Measurements from ENCODE around the gene KCNK15. TPM values are rescaled to one million over a fixed set of nuclear protein-coding genes. Genes with fewer than 3 reads are reported as not detected.

Gene KCNK15
- total RNA-seq, 4 donors from 2014 or later = 6.3 to 10.0 (median 9.0) TPM

DNA sequence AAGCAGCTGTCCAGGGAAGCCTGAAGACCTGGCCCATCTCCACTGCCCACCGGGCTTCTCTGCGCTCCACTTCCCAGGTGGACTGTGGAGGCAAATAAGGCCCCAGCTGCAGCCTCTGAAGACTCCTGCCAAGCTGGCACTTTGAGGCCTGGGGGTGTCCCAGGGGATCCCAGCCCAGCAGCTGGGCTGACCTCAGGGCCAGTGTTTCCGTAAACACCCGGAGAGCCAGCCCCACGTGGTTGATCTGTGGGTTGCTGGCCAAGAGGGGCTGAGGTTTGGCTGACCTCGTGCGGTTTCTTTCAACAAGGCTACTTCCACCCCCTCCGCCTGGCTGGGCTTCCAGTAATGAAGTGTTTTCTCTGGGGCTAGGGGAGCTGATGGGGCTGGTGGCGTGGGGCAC lies 42.9 kb upstream of the KCNK15 start:
- DNase-seq (ENCODE audit: low spot score) (no peak), ATAC-seq (ENCODE audit: low FRiP score) (peak; percentile 55)
- TF ChIP-seq, protein P1, sequence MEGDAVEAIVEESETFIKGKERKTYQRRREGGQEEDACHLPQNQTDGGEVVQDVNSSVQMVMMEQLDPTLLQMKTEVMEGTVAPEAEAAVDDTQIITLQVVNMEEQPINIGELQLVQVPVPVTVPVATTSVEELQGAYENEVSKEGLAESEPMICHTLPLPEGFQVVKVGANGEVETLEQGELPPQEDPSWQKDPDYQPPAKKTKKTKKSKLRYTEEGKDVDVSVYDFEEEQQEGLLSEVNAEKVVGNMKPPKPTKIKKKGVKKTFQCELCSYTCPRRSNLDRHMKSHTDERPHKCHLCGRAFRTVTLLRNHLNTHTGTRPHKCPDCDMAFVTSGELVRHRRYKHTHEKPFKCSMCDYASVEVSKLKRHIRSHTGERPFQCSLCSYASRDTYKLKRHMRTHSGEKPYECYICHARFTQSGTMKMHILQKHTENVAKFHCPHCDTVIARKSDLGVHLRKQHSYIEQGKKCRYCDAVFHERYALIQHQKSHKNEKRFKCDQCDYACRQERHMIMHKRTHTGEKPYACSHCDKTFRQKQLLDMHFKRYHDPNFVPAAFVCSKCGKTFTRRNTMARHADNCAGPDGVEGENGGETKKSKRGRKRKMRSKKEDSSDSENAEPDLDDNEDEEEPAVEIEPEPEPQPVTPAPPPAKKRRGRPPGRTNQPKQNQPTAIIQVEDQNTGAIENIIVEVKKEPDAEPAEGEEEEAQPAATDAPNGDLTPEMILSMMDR (IDR thresholded peaks at IDR 0.05) = no peak

DNA sequence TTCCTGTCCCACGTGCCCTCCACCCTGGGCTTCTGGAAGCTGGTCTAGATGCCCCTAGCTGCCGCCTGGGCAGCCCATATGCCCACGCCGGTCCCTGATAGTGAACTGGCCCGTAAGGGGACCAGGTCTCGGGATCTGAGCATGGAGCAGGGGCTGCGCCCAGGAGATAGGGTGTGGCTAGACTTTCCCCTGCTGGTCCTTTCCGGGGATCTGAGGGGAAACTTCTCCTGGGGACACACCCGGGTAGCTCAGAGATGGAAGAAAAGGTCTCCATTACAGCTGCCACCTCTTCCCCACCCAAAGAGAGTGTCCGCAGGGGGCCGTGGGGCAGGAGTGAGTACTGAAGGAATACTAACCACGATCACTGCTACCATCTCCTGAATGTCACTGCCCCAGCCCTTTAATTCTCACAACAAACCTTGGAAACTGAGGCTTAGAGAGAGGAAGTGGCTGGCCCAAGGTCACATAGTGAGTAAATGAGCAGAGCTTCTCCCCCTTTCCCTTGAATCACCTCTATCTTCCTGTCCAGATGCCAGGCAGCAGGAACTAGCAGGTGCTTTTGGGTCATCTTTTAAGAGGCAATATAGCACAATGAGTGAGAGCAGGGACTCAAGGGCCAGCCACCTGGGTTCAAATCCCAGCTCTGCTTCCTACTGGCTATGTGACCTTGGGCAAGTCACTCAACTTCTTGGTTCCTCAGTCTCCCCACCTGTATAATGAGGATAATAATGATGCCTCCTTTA lies 42.3 kb upstream of the KCNK15 start:
- ATAC-seq (ENCODE audit: low FRiP score) = no peak
- no peak for DNase-seq (ENCODE audit: low spot score)
- TF ChIP-seq, protein P1 (IDR thresholded peaks at IDR 0.05) = no peak

DNA sequence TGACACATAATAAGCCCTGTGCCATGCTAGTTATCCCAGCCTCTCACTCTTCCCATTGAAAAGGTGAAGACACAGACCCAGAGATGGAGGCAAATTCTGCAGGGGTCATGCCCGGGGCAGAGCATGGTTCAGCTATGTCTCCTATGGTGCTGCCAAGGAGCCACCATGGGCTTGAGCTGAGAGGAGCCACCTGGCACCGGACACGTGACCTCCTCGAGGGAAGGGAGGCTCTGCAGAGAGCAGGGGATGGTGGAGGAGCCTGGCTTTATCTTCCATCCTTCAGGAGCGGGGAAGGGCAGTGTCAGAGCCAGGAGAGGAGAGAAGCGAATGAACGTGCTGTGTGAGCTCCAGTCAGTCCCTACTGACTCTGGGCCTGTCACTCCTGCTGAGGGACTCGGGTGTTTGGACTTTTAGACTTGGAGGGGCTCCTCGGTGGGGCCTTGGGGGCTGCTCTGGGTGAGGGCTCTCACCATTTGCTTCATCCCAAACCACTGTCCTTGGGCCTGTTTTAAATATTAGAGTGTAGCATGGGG lies 41.6 kb upstream of the KCNK15 start:
- ATAC-seq (ENCODE audit: low FRiP score) (no peak), DNase-seq (ENCODE audit: low spot score) (no peak)
- TF ChIP-seq, protein P1 (IDR thresholded peaks at IDR 0.05) = no peak

DNA sequence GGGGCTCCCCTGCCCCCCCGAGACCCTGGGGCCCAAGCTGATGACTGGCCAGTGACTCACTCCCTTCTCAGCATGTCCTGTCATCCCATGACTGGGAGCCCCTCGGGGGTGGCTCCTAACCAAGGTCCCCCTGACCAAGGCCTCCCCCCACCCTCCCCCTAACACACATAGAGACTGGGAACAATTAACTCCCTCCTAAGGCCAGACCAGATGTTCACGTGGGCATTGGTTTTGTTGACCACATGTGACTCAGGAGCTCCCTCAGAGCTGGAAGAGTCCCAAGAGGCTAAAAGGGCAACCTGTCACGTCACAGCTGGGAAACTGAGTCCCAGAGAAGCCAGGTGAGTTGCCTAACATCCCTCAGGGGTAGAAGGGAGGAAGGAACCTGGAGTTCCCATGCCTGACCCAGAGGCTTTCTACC lies 41.1 kb upstream of the KCNK15 start:
- TF ChIP-seq, protein P1 (IDR thresholded peaks at IDR 0.05) = no peak
- ATAC-seq (ENCODE audit: low FRiP score) (no peak), DNase-seq (ENCODE audit: low spot score) (no peak)

DNA sequence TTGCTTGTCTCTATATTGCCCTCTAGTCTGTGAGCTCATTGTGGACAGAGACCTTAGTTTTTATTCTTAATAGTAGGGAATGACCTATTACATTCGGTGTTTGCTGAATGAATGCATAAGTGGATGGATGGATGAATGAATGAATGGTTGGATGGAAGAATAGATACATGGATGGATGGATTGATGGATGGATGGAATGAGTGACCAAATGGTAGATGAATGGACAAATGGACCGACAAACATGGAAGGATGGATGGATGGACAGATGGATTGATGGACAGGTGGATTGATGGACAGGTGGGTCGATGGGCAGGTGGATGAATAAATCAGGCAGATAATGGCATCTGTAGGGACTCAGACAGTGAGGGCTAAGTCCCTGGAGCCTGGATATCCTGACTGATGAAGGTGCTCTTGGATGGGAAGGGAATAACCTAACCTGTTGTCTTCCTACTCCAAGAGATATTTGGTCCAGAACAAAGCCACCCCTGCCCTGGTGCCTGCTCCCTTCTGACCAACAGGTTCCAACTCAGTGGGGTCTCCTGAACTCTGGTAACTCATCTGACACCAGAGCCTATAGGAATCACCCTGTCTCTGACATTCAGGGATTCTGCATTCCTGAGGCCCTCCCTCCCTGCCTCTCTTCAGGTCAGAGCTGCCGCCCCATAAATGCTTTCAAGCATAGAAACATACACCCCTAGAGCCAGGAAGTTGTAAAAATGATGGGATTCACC lies 40.1 kb upstream of the KCNK15 start:
- DNase-seq (ENCODE audit: low spot score) = no peak
- TF ChIP-seq, protein P1 (IDR thresholded peaks at IDR 0.05) = no peak

DNA sequence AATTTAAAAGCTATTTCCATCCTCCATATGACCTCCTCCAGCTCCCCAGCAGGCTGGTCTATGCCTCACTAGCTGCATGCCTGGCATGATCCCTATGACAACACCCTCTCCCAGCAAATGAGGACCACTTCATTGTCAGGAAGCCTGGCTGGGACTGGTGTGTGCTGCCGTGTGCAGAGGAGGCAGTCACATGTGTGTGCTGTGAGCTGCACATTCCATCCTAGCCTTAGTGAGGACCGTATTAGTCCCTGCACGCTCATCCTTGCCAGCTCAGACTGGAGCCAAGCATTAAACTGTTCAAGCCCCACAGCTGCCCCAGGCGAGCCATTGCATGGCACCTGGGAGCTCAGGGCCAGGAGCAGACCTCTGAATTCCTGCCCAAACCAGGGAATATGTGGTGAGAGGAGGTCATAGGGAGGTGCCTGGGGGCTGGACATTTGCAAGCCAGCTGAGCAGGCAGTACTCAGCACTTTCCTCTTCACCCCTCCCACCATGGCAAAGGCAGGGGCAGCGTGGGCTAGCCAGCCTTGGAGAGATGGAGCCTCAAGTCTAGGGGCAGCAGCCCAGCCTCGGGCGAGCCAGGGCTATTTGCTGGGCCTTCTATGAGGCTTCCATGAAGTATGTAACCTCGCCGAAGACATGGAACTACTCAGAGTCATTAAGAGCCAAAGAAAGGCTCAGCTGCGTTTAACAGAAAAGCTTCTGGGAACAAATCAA lies 39.2 kb upstream of the KCNK15 start:
- ATAC-seq (ENCODE audit: low FRiP score) (no peak), DNase-seq (ENCODE audit: low spot score) (no peak)
- TF ChIP-seq, protein P1 (IDR thresholded peaks at IDR 0.05) = no peak

More for the DNA sequence above, 40.1 kb upstream of the KCNK15 start:
- ATAC-seq (ENCODE audit: low FRiP score) = no peak
